ENCODE measurements around the gene DSCAM. TPM values are rescaled to one million over a fixed set of nuclear protein-coding genes. Genes with fewer than 3 reads are reported as not detected.

The DSCAM gene
- total RNA-seq, 4 donors from 2014 or later = not detected

GRCh38 chr21:40408561-40408960, 438.4 kb downstream of the DSCAM start:
- 69 to 87% methylated on average over 5 of the region's 5 CpGs for WGBS, 2 donors
- no peak for DNase-seq (ENCODE audit: low spot score in 2 of 2)
- intact Hi-C loops (cut with DNase I; ENCODE audit: low total_unique reads) = no loop called here
- no peak overlapping the region for H3K4me3 ChIP-seq (ENCODE audit: low read depth, poor library complexity, severe bottlenecking)
- no peak for TF ChIP-seq CTCF (IDR thresholded peaks at IDR 0.05)
- TF ChIP-seq POLR2A (IDR thresholded peaks at IDR 0.05) = no peak

- no peak overlapping the region for H3K4me3 ChIP-seq (ENCODE audit: low read depth, poor library complexity, severe bottlenecking)
- no peak for DNase-seq (ENCODE audit: low spot score in 2 of 2)
- intact Hi-C loops (cut with DNase I; ENCODE audit: low total_unique reads) = no loop called here
- TF ChIP-seq POLR2A (IDR thresholded peaks at IDR 0.05) (no peak), CTCF (IDR thresholded peaks at IDR 0.05) (no peak)
- WGBS, 2 donors = 46 to 57% methylated on average over 3 of the region's 3 CpGs
Observed at GRCh38 chr21:40404396-40404800, 442.6 kb downstream of the DSCAM start.

GRCh38 chr21:40402884-40403582, 443.9 kb downstream of the DSCAM start:
- intact Hi-C loops (cut with DNase I; ENCODE audit: low total_unique reads) = no loop called here
- H3K4me3 ChIP-seq (ENCODE audit: low read depth, poor library complexity, severe bottlenecking) = no peak overlapping the region
- no peak for TF ChIP-seq CTCF (IDR thresholded peaks at IDR 0.05)
- TF ChIP-seq POLR2A (IDR thresholded peaks at IDR 0.05) = no peak
- 68 to 90% methylated on average over 2 of the region's 2 CpGs for WGBS, 2 donors
- DNase-seq (ENCODE audit: low spot score in 2 of 2) = no peak

GRCh38 chr21:40395732-40396131, 451.2 kb downstream of the DSCAM start:
- intact Hi-C loops (cut with DNase I; ENCODE audit: low total_unique reads) = no loop called here
- no peak for DNase-seq (ENCODE audit: low spot score in 2 of 2)
- TF ChIP-seq POLR2A (IDR thresholded peaks at IDR 0.05) = no peak
- no peak for TF ChIP-seq CTCF (IDR thresholded peaks at IDR 0.05)
- H3K4me3 ChIP-seq (ENCODE audit: low read depth, poor library complexity, severe bottlenecking) = no peak overlapping the region
- WGBS, 2 donors = 80 to 85% methylated on average over 7 of the region's 7 CpGs

- H3K4me3 ChIP-seq (ENCODE audit: low read depth, poor library complexity, severe bottlenecking) = no peak overlapping the region
- intact Hi-C loops (cut with DNase I; ENCODE audit: low total_unique reads) = no loop called here
- WGBS, 2 donors = 48 to 56% methylated on average over 5 of the region's 5 CpGs
- TF ChIP-seq CTCF (IDR thresholded peaks at IDR 0.05) = no peak
- no peak for TF ChIP-seq POLR2A (IDR thresholded peaks at IDR 0.05)
- DNase-seq (ENCODE audit: low spot score in 2 of 2) = no peak
Observed at GRCh38 chr21:40393066-40393465, 453.9 kb downstream of the DSCAM start.

- DNase-seq (ENCODE audit: low spot score in 2 of 2) = no peak
- 71 to 94% methylated on average over 6 of the region's 6 CpGs for WGBS, 2 donors
- TF ChIP-seq POLR2A (IDR thresholded peaks at IDR 0.05) (no peak), CTCF (IDR thresholded peaks at IDR 0.05) (no peak)
- intact Hi-C loops (cut with DNase I; ENCODE audit: low total_unique reads) = no loop called here
- no peak overlapping the region for H3K4me3 ChIP-seq (ENCODE audit: low read depth, poor library complexity, severe bottlenecking)
Observed at GRCh38 chr21:40388046-40388445, 458.9 kb downstream of the DSCAM start.
